VCaP (cell line): Measurements from ENCODE around the gene MAP1A.

ENCODE experiments used
- H3K27ac ChIP-seq: fragments of 450-650 bp; 2 replicates; pipeline ENCODE4 v1.5.1; 2017
- TF ChIP-seq, protein P1 (sequence below): fragments of 450-650 bp; conservative IDR thresholded peaks from 2 replicates; pipeline ENCODE4 v1.5.1; 2017; ENCODE audit warnings: mild to moderate bottlenecking, moderate library complexity

MAP1A gene

GRCh38 chr15:43520138-43520537 lies 2.7 kb downstream of the MAP1A start:
- H3K27ac ChIP-seq = no peak overlapping the region
- TF ChIP-seq, protein P1, sequence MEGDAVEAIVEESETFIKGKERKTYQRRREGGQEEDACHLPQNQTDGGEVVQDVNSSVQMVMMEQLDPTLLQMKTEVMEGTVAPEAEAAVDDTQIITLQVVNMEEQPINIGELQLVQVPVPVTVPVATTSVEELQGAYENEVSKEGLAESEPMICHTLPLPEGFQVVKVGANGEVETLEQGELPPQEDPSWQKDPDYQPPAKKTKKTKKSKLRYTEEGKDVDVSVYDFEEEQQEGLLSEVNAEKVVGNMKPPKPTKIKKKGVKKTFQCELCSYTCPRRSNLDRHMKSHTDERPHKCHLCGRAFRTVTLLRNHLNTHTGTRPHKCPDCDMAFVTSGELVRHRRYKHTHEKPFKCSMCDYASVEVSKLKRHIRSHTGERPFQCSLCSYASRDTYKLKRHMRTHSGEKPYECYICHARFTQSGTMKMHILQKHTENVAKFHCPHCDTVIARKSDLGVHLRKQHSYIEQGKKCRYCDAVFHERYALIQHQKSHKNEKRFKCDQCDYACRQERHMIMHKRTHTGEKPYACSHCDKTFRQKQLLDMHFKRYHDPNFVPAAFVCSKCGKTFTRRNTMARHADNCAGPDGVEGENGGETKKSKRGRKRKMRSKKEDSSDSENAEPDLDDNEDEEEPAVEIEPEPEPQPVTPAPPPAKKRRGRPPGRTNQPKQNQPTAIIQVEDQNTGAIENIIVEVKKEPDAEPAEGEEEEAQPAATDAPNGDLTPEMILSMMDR = no peak

DNA sequence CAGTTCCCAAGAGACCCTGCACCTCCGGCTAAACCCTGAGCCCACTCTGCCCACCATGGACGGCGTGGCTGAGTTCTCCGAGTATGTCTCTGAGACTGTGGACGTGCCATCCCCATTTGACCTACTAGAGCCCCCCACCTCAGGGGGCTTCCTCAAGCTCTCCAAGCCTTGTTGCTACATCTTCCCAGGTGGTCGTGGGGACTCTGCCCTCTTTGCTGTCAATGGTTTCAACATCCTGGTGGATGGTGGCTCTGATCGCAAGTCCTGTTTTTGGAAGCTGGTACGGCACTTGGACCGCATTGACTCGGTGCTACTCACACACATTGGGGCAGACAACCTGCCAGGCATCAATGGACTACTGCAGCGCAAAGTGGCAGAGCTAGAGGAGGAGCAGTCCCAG lies 4.0 kb downstream of the MAP1A start:
- no peak overlapping the region for H3K27ac ChIP-seq
- TF ChIP-seq, protein P1 = no peak

DNA sequence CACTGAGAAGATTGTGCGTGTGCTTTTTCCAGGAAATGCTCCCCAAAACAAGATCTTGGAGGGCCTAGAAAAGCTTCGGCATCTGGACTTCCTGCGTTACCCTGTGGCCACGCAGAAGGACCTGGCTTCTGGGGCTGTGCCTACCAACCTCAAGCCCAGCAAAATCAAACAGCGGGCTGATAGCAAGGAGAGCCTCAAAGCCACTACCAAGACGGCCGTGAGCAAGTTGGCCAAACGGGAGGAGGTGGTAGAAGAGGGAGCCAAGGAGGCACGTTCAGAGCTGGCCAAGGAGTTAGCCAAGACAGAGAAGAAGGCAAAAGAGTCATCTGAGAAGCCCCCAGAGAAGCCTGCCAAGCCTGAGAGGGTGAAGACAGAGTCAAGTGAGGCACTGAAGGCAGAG lies 4.8 kb downstream of the MAP1A start:
- no peak overlapping the region for H3K27ac ChIP-seq
- TF ChIP-seq, protein P1 = no peak

GRCh38 chr15:43523646-43524045 lies 6.2 kb downstream of the MAP1A start:
- no peak overlapping the region for H3K27ac ChIP-seq
- TF ChIP-seq, protein P1 = no peak

DNA sequence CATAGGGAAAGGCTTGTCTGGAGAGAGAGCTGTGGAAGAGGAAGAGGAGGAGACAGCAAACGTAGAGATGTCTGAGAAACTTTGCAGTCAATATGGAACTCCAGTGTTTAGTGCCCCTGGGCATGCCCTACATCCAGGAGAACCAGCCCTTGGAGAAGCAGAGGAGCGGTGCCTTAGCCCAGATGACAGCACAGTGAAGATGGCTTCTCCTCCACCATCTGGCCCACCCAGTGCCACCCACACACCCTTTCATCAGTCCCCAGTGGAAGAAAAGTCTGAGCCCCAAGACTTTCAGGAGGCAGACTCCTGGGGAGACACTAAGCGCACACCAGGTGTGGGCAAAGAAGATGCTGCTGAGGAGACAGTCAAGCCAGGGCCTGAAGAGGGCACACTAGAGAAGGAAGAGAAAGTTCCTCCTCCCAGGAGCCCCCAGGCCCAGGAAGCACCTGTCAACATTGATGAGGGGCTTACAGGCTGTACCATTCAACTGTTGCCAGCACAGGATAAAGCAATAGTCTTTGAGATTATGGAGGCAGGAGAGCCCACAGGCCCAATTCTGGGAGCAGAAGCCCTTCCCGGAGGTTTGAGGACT lies 6.9 kb downstream of the MAP1A start:
- TF ChIP-seq, protein P1 = no peak
- H3K27ac ChIP-seq = no peak overlapping the region

DNA sequence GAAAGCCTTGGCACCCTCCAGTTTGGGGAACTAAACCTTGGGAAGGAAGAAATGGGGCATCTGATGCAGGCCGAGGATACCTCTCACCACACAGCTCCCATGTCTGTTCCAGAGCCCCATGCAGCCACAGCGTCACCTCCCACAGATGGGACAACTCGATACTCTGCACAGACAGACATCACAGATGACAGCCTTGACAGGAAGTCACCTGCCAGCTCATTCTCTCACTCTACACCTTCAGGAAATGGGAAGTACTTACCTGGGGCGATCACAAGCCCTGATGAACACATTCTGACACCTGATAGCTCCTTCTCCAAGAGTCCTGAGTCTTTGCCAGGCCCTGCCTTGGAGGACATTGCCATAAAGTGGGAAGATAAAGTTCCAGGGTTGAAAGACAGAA lies 7.7 kb downstream of the MAP1A start:
- no peak overlapping the region for H3K27ac ChIP-seq

DNA sequence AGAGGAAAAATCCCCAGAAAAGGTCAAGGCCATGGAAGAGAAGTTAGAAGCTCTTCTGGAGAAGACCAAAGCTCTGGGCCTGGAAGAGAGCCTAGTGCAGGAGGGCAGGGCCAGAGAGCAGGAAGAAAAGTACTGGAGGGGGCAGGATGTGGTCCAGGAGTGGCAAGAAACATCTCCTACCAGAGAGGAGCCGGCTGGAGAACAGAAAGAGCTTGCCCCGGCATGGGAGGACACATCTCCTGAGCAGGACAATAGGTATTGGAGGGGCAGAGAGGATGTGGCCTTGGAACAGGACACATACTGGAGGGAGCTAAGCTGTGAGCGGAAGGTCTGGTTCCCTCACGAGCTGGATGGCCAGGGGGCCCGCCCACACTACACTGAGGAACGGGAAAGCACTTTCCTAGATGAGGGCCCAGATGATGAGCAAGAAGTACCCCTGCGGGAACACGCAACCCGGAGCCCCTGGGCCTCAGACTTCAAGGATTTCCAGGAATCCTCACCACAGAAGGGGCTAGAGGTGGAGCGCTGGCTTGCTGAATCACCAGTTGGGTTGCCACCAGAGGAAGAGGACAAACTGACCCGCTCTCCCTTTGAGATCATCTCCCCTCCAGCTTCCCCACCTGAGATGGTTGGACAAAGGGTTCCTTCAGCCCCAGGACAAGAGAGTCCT lies 9.0 kb downstream of the MAP1A start:
- TF ChIP-seq, protein P1 = no peak
- no peak overlapping the region for H3K27ac ChIP-seq

More for the DNA sequence above, 7.7 kb downstream of the MAP1A start:
- TF ChIP-seq, protein P1 = no peak
